NCI-H2107 (cell line): ENCODE results near the gene FBF1.
"Not testable (repeated sequence)": the region's sequence is repeated elsewhere in the genome, so short reads cannot be mapped to it uniquely, and the experiment has no call there.

ENCODE experiments used
- DNase-seq: peaks from one replicate; lab custom pipeline; 2025; lab: John Stamatoyannopoulos, UW

Gene FBF1

DNA sequence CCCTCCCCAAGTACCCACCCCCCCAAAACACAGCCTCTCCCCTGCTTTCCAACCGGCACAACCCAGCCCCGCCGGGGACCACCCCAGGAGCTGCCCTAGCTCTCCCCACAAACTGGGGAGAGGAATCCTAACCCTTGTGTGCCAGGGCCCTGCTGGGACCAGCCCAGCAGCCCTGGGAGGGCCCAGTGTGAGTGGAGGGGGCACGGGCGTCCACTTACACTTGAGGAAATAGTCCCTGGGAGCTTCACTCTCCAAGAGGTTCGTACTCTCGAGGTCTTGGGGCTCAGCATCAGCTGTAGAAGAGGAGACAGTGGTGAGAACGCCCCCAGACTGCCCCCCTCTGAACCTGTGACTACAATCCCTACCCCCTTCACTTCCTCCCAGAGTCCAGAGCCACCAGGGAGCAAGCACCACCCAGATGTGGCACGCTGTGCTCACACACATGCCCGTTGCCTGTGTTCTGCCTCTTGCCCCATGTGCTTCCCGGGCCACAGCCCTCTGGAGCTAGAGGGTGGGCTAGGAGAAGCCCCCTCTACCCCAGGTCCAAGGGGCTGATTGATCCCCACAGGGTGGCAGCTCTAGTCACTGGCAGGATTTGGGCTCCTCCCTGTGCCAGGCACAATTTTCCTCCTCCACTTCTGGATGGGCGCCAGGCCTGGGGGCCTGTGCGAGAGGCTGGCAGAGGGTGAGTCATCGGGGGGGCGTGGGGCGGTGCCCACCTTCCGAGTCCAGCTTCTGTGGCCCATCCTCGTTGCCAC lies 65.5 kb downstream of the FBF1 start:
- no peak for DNase-seq

DNA sequence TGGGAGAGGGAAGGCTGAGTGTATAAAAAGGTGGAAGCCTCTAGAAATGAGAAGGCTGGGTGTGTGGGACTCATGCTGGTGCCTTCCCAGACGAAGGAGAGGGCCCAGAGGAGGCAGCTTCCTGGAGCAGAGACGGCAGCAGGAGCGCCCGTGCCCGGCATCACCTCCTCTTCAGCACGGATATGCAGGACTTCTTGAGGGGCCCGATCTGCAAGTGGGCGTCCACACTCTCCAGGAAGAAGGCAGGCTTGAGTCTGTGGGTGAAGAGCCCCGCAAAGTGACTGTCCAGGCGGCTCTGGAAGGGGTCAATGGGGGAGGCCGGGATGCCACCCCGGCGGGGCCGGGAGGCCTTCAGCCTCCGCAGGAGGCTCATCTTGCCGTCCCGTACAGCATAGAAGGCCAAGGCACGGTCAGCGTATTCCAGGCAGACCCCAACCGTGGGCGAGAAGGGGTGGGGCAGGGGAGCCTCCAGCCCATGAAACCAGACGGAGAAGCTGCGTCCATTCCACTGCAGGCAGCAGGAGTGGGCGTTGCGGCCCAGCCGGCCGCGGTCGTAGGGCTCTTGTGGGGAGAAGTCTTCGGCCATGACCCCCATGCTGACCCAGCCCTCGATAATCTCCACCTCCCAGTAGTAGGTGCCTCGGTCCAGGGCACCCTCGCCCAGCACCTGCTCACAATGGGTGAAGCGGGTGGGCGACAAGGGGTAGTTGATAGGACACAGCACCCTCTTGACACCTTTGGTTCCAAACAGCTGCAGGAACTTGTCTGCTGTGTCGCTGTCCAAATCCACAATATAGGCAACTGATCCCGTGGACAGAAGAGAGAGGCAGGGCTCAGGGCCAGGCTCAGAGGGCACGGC lies 66.3 kb downstream of the FBF1 start:
- no peak for DNase-seq

GRCh38 chr17:75873587-75874322 lies 67.1 kb downstream of the FBF1 start:
- DNase-seq: no peak

DNA sequence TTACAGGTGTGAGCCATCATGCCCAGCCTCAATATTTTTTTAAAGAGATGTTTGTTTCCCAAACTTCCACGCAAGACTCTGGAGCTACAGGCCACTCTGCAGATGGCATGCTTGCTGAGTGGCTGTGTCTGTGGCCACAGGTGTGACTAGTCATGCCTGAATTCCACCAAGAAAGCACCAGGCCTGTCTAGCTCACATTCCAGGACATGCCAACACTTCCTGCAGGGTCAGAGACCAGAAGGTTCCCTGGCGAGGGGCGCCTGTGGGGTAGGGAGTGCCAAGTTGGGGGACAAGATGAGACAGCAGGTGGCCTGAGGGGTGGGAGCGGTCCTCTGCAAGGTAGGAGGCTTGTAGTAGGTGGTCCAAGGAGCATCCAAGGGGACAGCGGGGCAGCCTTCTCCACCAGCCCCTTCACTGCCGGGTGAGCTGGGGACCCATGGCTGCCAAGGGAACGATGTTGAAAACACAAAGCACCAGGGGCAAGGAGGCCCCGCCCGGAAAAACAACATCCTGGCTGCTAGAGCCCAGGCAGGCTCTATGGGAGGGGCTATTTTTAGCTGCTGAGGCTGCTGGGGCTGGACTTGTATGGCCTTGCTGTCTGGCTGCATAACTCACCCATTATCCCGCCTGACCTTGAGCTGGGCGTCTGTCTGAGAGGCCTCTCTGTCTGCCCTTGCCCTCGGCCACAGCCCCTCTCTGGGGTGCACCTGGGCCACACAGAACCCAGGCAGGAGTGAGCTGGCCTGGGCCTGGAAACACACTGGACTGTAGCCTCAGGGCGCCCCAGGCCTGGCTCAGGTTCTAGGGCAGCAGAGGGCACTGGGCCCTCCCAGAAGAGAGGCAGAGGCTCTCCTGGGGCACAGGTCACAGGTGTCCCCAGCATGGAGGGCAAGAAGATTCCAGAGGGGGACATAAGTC lies 68.1 kb downstream of the FBF1 start:
- DNase-seq: no peak

DNA sequence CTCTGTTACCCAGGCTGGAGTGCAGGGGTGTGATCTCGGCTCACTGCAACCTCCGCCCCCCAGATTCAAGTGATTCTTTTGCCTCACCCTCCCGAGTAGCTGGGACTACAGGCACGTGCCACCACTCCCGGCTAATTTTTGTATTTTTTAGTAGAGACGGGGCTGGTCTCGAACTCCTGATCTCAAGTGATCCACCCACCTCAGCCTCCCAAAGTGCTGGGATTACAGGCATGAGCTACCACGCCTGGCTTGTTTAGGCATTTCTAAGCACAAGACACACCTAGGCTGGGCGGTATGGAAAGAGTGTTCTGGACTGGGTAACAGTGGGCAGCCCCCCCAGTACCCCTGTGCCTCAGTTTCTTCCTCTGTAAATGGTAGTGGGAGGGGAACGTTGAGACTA lies 70.6 kb downstream of the FBF1 start:
- not testable (repeated sequence) for DNase-seq

- no peak for DNase-seq
These were observed 71.3 kb downstream of the FBF1 start for GRCh38 chr17:75869282-75870141.

GRCh38 chr17:75868730-75869281 lies 72.0 kb downstream of the FBF1 start:
- DNase-seq: not testable (repeated sequence)

DNA sequence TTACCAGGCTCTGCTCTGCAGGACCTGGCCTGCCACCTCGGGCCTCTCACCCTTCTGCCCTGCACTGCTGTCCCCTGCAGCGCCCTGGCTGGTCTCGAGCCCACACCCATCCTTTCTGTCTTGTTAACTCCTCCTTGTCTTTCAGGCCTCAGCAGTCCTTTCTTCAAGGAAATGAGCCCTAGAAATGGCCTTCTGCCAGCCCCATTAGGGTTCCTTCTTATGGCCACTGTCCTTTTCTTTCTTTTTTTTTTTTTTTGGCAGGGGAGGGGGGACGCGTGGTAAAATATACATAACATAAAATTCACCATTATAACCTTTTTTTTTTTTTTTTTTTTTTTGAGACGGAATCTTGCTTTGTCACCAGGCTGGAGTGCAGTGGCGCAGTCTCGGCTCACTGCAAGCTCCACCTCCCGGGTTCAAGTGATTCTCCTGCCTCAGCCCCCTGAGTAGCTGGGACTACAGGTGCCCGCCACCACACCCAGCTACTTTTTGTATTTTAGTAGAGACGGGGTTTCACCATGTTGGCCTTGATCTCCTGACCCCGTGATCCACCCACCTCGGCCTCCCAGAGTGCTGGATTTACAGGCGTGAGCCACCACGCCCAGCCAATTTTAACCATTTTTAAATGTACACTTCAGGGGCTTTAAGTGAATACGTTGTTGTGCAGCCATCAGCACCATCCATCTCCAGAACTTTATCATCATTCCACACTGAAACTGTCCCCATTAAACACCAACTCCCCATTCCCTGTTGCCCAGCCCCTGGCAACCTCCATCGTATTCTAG lies 75.2 kb downstream of the FBF1 start:
- DNase-seq: not testable (repeated sequence)

DNA sequence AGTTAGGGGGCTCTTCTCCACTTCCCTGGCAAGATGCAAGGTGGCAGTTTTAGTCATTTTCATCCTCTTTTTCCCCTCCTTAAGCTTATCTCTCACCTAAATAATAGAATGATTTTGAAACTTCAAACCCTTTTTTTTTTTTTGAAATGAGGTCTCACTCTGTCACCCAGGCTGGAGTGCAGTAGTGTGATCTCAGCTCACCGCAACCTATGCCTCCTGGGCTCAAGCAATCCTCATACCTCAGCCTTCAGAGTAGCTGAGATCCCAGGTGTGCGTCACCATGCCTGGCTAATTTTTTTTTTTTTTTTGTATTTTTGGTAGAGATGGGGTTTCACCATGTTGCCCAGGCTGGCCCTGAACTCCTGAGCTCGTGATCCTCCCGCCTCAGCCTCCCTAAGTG lies 76.0 kb downstream of the FBF1 start:
- DNase-seq: not testable (repeated sequence)

DNA sequence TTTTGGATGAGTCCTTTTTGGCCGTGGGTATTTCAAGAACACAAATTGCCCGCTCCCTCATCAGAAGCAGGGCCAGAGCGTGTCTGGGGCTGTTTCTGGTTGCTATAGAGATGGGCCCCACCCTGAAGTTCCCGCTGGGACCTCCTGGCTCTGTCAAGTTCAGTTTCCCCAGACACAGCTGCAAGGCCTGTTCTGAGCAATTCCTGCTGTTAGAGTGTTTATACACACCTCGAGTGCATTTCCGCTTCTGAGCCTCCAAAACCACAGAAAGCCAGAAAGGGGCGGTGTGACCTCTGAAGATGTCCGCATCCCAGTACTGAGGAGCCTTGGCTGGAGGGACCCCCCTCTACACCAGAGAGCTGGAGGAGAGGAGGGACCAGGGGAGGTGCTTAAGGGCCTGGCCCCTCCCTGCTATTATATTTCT lies 76.4 kb downstream of the FBF1 start:
- DNase-seq: no peak

DNA sequence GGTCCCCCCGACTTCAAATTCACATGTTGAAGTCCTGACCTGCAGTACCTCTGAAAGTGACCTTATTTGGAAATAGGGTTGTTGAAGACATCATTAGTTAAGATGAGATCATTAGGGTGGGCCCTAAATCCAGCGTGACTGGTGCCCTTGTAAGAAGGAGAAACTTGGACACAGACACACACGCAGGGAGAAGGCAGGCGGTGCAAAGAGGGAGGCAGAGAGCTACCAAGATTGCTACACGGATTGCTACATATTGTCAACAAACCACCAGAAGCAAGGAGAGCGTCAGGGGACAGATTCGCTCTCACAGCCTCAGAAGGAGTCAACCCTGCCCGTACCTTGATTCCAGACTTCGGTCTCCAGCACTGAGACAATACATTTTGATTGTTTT lies 78.9 kb downstream of the FBF1 start:
- DNase-seq: no peak
